ENCODE data around the gene REXO1. TPM values are rescaled to one million over a fixed set of nuclear protein-coding genes. Genes with fewer than 3 reads are reported as not detected.
A peak's percentile ranks its signal among the peaks of the same experiment; 100 is the strongest.

Gene REXO1
- total RNA-seq, 2 experiments from 2014 or later, result 39.8 to 47.6 TPM

DNA sequence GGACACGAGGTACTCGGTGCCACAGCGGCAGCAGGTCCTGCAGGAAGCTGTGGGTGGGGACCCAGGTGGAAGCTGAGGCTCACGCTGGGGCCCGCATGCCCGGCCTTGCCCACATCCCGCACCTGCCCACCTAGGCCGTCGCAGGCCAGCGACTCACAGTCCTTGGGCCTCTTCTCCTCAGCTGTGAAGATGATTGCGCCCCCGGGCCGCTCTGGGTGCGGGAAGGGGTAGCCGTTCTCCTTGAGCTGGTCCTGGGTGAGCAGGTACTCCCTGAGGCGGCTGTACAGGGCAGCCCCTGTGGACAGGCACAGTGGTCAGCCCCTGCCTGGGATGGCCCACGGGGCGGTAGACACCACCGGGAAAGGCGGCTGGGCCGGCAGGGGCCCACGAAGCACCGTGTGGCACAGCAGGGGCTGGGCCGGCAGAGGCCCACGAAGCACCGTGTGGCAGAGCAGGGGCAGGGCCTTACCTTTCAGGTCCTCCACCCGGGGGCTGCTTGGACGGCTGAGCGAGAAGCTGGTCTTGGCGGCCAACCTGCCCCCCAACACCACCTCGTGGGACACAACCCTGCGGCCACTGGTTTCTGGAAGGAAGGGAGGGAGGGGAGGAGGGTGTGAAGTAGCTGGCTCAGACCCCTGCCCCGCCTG is 29.6 kb downstream of the REXO1 start:
- no peak overlapping the region for H3K4me3 Mint-ChIP-seq
- H3K36me3 Mint-ChIP-seq (ENCODE audit: low read depth), result peaks cover 9% of the 10 kb centered on the region
- no peaks in the 10 kb centered on the region for H3K4me1 Mint-ChIP-seq (ENCODE audit: low read depth)
- CTCF ChIA-PET, result interaction anchor here (0.6 to 1.9 kb wide), 4 partner anchors 19 to 146 kb away, joined by 3 to 10 read pairs (median 3); no protein-coding TSS in a partner anchor
- intact Hi-C loops (cut with micrococcal nuclease), result no loop called here
- no peaks in the 10 kb centered on the region for H3K27me3 Mint-ChIP-seq (ENCODE audit: low read depth)
- H3K27ac Mint-ChIP-seq, result no peak overlapping the region
- H3K9me3 Mint-ChIP-seq, result no peaks in the 10 kb centered on the region
- DNase-seq, result no peak

DNA sequence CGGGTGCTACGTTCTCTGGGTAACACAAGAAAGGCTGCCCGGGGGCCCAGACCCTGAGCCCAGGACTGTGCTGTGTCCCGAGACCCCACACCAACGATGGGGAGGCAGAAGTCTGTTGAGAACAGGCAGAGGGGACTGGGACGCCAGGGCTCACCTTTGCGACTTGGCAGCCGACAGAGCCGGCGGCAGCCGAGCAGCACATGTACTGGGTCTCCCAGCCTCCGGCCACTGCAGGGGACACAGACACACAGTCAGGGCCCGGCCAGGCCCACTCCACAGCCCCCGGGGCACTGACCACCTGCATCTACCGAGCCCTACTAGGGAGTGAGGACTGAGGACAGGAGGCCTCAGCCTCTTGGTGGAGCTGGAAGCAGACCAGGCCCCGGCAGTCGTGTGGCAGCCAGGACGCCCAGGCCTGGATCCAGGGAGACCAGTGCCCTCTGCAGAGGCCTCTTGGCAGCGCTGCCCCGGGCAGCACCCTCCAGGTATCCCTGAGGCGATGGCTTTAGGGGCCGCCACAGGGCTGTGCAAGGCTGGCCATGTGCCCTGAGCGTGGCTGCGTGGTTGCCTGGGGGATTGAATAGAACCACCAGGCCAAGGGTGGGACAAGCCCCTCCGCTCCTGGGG is 30.6 kb downstream of the REXO1 start:
- CTCF ChIA-PET, result no interaction called here
- no peaks in the 10 kb centered on the region for H3K27me3 Mint-ChIP-seq (ENCODE audit: low read depth)
- H3K4me1 Mint-ChIP-seq (ENCODE audit: low read depth), result peaks cover 5% of the 10 kb centered on the region
- DNase-seq, result no peak
- no peaks in the 10 kb centered on the region for H3K9me3 Mint-ChIP-seq
- no peak overlapping the region for H3K27ac Mint-ChIP-seq
- intact Hi-C loops (cut with micrococcal nuclease), result no loop called here
- H3K4me3 Mint-ChIP-seq, result no peak overlapping the region
- peaks cover 6% of the 10 kb centered on the region for H3K36me3 Mint-ChIP-seq (ENCODE audit: low read depth)

DNA sequence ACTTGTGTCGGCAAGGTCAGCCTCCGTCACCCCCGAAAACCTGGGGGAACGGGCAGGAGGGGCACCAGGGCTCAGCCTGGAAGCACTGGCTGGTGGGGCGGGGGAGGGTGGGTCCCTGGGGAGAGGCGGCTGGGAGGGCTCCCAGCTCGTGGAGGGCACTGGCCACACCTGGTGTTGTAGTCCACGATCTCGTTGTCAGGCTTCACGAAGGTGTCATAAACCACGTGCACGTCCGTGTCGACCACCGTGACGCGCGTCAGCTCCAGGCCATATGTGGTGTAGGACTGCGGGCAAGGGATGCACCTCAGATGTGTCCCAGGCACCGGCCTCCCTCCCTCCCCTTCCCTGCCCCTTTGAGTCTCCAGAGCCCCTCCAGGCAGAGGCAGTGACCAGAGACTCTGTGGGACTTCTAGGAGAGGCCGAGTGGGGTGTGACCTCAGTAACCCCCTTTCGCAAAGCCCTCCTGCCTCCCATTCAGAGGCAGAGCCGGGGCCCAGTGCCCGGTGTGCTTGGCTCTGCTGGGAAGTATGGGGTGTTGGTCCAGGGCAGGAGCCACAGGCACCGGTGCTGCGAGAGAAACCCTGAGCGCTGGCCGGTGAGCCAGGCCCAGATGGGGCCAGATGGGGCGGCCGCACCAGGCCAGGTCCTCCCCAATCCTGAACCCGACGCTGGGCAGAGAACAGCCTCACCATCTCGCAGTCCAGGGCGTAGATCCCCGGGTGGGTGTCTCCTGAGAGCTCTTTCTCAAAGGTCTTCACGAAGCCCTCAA is 31.6 kb downstream of the REXO1 start:
- CTCF ChIA-PET, result no interaction called here
- Mint-ChIP-seq H3K27me3 (ENCODE audit: low read depth) (no peaks in the 10 kb centered on the region), H3K9me3 (no peaks in the 10 kb centered on the region), H3K4me1 (ENCODE audit: low read depth) (peaks cover 9% of the 10 kb centered on the region), H3K4me3 (no peak overlapping the region), H3K36me3 (ENCODE audit: low read depth) (peaks cover 5% of the 10 kb centered on the region), H3K27ac (no peak overlapping the region)
- no peak for DNase-seq
- intact Hi-C loops (cut with micrococcal nuclease), result no loop called here

- H3K27ac Mint-ChIP-seq, result no peak overlapping the region
- no peaks in the 10 kb centered on the region for H3K27me3 Mint-ChIP-seq (ENCODE audit: low read depth)
- peaks cover 13% of the 10 kb centered on the region for H3K4me1 Mint-ChIP-seq (ENCODE audit: low read depth)
- no peaks in the 10 kb centered on the region for H3K9me3 Mint-ChIP-seq
- intact Hi-C loops (cut with micrococcal nuclease), result no loop called here
- peaks cover 5% of the 10 kb centered on the region for H3K36me3 Mint-ChIP-seq (ENCODE audit: low read depth)
- no peak overlapping the region for H3K4me3 Mint-ChIP-seq
- DNase-seq, result no peak
- CTCF ChIA-PET, result no interaction called here
These were observed 32.4 kb downstream of the REXO1 start for GRCh38 chr19:1815605-1816529.

DNA sequence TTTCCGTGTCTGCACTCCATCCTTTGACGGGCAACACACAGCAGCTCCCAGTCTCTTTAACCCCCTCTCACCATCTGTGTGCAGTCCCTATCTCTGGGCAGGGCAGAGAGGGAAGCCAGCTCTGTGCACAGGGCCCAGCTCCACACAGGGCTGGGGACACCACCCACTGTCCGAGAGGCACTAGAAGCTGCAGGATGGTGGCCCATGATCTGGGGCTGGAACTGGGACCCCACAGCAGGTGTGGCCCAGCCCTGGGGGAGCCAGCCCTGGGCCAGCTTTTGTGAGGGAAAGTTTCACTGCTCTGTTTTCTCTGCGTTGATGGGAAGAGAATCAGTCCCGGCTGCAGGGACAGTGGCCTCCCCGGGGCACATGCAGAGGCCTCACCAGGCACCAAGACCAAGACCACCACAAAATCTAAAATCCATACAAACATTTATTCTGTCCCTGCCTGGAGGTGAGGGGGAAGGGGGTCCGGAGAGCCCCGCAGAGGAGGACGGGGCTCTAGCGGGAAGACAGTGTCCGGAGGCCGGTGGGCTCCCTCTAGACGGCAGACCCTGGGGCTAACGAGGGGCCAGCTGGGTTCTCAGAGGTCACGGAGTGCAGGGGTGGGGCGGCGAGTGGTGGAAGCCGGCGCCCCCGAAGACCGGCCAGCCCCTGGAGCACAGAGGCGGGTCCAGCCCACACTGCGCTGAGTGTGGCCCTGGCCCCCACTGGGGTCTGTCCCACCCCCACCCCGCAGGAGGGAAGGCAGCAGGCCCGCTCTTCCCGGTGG is 33.3 kb downstream of the REXO1 start:
- Mint-ChIP-seq H3K27ac (no peak overlapping the region), H3K36me3 (ENCODE audit: low read depth) (peaks cover 2% of the 10 kb centered on the region), H3K4me1 (ENCODE audit: low read depth) (peaks cover 13% of the 10 kb centered on the region), H3K27me3 (ENCODE audit: low read depth) (no peaks in the 10 kb centered on the region), H3K4me3 (peak overlapping the region; percentile 18), H3K9me3 (no peaks in the 10 kb centered on the region)
- intact Hi-C loops (cut with micrococcal nuclease), result loop anchor here (5.0 kb wide), 1 partner anchor 38 kb away; no protein-coding TSS in a partner anchor
- DNase-seq, result no peak
- CTCF ChIA-PET, result interaction anchor here (1.5 to 1.7 kb wide), 2 partner anchors 11 to 19 kb away, joined by 3 to 6 read pairs; no protein-coding TSS in a partner anchor

- Mint-ChIP-seq H3K27ac (no peak overlapping the region), H3K27me3 (ENCODE audit: low read depth) (no peaks in the 10 kb centered on the region), H3K36me3 (ENCODE audit: low read depth) (peaks cover 2% of the 10 kb centered on the region), H3K9me3 (no peaks in the 10 kb centered on the region), H3K4me1 (ENCODE audit: low read depth) (peaks cover 13% of the 10 kb centered on the region), H3K4me3 (no peak overlapping the region)
- intact Hi-C loops (cut with micrococcal nuclease), result loop anchor here (5.0 kb wide), 1 partner anchor 37 kb away; no protein-coding TSS in a partner anchor
- DNase-seq, result no peak
- CTCF ChIA-PET, result interaction anchor here (0.8 to 1.7 kb wide), 5 partner anchors 12 to 142 kb away, joined by 3 to 6 read pairs (median 4); no protein-coding TSS in a partner anchor
These were observed 33.9 kb downstream of the REXO1 start for GRCh38 chr19:1814391-1814790.

DNA sequence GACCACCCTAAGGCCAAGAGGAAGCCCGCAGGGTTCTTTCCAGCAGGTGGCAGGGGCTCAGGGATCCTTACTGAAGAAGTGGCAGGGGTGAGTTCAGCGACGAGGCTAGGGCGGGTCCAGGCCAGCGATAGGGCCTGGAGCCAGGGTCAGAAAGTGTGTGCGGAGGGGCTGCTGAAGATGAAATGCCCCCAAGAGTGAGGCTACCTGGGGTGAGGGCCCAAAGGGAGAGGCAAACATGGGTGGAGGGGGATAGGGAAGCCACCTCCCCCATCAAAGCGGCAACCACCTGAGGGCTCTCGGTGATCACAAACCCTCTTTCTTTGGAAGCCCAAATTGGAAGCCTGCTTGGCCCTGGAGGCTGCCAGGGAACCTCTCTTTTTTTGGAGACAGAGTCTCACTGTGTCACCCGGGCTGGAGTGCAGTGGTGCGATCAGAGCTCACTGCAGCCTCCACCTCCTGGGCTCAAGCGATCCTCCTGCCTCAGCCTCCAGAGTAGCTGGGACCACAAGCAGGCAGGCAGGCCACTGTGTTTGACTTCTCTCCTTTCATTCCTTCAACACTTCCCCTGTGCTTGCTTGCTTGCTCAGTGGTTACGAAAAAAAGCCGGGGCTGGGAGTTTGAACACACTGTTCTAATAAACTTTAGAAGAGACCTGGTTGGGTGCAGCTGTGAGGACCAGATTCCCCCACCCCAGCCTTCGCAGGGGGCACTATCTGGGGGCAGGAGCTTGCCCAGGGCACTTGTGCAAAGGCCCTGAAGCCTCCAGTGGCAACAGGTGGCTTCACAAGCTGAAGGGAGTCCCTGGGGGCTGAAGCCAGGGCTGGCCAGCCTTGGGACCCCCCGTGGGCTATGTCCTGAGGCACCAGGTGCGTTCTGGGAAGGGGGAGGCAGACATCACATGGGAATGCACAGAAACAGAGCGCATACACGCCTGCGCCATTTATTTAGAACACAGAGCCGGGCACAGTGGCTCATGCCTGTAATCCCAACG is 34.8 kb downstream of the REXO1 start:
- H3K9me3 Mint-ChIP-seq, result no peaks in the 10 kb centered on the region
- H3K27me3 Mint-ChIP-seq (ENCODE audit: low read depth), result no peaks in the 10 kb centered on the region
- DNase-seq, result no peak
- H3K4me3 Mint-ChIP-seq, result peak overlapping the region; percentile 92
- intact Hi-C loops (cut with micrococcal nuclease), result loop anchor here (2.0 to 5.0 kb wide), 2 partner anchors 25 to 36 kb away; no protein-coding TSS in a partner anchor
- no peak overlapping the region for H3K27ac Mint-ChIP-seq
- H3K4me1 Mint-ChIP-seq (ENCODE audit: low read depth), result peaks cover 13% of the 10 kb centered on the region
- CTCF ChIA-PET, result interaction anchor here (0.8 to 1.7 kb wide), 5 partner anchors 12 to 141 kb away, joined by 3 to 6 read pairs (median 4); no protein-coding TSS in a partner anchor
- peaks cover 2% of the 10 kb centered on the region for H3K36me3 Mint-ChIP-seq (ENCODE audit: low read depth)

DNA sequence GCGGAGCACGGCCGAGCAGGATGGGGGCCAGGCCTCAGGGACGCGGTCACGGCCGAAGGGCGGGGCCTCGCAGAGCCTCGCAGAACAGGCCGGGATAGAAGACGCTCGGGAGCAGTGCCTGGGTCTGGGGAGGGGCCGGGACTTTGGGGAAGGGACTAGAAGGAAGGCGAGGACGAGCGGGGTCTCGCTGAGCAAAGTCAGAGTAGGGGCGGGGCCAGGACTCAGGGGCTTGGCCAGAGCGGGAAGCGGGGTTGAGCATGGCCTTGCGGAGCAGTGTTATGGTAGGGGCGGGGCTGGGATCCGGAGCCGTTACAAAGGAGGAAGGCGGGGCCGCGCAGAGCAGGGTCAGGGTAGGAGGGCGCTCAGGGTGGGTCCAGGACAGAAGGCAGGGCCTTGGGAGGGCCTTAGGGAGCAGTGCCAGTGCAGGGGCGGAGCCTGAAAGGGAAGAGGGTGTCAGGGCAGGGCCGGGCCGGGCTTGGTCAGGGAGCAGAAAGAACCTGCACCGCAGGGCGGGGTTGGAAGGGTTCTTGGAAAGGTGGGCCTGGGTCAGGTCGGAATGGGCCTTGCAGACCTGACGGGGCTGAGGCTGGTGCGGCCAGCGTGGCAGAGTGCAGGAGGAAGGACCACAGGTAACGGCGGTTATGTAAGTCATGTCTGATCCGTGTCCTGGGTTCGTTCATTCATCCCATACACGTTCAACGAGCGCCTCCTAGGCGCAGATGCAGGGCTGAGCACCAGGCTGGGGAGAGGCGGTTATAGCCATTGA is 35.7 kb downstream of the REXO1 start:
- Mint-ChIP-seq H3K9me3 (no peaks in the 10 kb centered on the region), H3K27me3 (ENCODE audit: low read depth) (no peaks in the 10 kb centered on the region), H3K36me3 (ENCODE audit: low read depth) (peaks cover 2% of the 10 kb centered on the region), H3K4me3 (peak overlapping the region; percentile 92), H3K27ac (peak overlapping the region; percentile 88), H3K4me1 (ENCODE audit: low read depth) (peaks cover 13% of the 10 kb centered on the region)
- peak; percentile 94 for DNase-seq
- intact Hi-C loops (cut with micrococcal nuclease), result loop anchor here (1.0 to 5.0 kb wide), 4 partner anchors 24 to 322 kb away; partner anchors contain the start of genes PCSK4 and REXO1
- CTCF ChIA-PET, result interaction anchor here (1.3 to 1.7 kb wide), 2 partner anchors 13 to 26 kb away, joined by 4 to 6 read pairs; no protein-coding TSS in a partner anchor

GRCh38 chr19:1811942-1812425 is 36.3 kb downstream of the REXO1 start, which contains the start of gene ATP8B3:
Gene ATP8B3, minus strand, starts transcription at chr19:1812276. Its CDS starts 540 bp downstream, at chr19:1811736.
- H3K9me3 Mint-ChIP-seq, result no peaks in the 10 kb centered on the region
- H3K27me3 Mint-ChIP-seq (ENCODE audit: low read depth), result no peaks in the 10 kb centered on the region
- peaks cover 13% of the 10 kb centered on the region for H3K4me1 Mint-ChIP-seq (ENCODE audit: low read depth)
- H3K4me3 Mint-ChIP-seq, result peak within 1 kb of the TSS; percentile 92
- no peak for DNase-seq
- CTCF ChIA-PET, result no interaction called here
- H3K27ac Mint-ChIP-seq, result peak within 1 kb of the TSS; percentile 88
- peaks cover 2% of the 10 kb centered on the region for H3K36me3 Mint-ChIP-seq (ENCODE audit: low read depth)
- intact Hi-C loops (cut with micrococcal nuclease), result loop anchor here (1.0 to 5.0 kb wide), 4 partner anchors 23 to 322 kb away; partner anchors contain the start of genes PCSK4 and REXO1
